ENCODE results near the gene PCNX1.

- TF ChIP-seq CTCF (tag by site-specific recombination; IDR thresholded peaks at IDR 0.05) = no peak
- no peak for TF ChIP-seq ZEB2 (tag by site-specific recombination; IDR thresholded peaks at IDR 0.05)
- TF ChIP-seq, protein P1, sequence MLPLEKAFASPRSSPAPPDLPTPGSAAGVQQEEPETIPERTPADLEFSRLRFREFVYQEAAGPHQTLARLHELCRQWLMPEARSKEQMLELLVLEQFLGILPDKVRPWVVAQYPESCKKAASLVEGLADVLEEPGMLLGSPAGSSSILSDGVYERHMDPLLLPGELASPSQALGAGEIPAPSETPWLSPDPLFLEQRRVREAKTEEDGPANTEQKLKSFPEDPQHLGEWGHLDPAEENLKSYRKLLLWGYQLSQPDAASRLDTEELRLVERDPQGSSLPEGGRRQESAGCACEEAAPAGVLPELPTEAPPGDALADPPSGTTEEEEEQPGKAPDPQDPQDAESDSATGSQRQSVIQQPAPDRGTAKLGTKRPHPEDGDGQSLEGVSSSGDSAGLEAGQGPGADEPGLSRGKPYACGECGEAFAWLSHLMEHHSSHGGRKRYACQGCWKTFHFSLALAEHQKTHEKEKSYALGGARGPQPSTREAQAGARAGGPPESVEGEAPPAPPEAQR (tag by site-specific recombination; IDR thresholded peaks at IDR 0.05) = no peak
- no peak for TF ChIP-seq GLIS1 (tag by site-specific recombination; IDR thresholded peaks at IDR 0.05)
- TF ChIP-seq, protein P2, sequence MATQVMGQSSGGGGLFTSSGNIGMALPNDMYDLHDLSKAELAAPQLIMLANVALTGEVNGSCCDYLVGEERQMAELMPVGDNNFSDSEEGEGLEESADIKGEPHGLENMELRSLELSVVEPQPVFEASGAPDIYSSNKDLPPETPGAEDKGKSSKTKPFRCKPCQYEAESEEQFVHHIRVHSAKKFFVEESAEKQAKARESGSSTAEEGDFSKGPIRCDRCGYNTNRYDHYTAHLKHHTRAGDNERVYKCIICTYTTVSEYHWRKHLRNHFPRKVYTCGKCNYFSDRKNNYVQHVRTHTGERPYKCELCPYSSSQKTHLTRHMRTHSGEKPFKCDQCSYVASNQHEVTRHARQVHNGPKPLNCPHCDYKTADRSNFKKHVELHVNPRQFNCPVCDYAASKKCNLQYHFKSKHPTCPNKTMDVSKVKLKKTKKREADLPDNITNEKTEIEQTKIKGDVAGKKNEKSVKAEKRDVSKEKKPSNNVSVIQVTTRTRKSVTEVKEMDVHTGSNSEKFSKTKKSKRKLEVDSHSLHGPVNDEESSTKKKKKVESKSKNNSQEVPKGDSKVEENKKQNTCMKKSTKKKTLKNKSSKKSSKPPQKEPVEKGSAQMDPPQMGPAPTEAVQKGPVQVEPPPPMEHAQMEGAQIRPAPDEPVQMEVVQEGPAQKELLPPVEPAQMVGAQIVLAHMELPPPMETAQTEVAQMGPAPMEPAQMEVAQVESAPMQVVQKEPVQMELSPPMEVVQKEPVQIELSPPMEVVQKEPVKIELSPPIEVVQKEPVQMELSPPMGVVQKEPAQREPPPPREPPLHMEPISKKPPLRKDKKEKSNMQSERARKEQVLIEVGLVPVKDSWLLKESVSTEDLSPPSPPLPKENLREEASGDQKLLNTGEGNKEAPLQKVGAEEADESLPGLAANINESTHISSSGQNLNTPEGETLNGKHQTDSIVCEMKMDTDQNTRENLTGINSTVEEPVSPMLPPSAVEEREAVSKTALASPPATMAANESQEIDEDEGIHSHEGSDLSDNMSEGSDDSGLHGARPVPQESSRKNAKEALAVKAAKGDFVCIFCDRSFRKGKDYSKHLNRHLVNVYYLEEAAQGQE (tag by site-specific recombination; IDR thresholded peaks at IDR 0.05) = no peak
- TF ChIP-seq, protein P3, sequence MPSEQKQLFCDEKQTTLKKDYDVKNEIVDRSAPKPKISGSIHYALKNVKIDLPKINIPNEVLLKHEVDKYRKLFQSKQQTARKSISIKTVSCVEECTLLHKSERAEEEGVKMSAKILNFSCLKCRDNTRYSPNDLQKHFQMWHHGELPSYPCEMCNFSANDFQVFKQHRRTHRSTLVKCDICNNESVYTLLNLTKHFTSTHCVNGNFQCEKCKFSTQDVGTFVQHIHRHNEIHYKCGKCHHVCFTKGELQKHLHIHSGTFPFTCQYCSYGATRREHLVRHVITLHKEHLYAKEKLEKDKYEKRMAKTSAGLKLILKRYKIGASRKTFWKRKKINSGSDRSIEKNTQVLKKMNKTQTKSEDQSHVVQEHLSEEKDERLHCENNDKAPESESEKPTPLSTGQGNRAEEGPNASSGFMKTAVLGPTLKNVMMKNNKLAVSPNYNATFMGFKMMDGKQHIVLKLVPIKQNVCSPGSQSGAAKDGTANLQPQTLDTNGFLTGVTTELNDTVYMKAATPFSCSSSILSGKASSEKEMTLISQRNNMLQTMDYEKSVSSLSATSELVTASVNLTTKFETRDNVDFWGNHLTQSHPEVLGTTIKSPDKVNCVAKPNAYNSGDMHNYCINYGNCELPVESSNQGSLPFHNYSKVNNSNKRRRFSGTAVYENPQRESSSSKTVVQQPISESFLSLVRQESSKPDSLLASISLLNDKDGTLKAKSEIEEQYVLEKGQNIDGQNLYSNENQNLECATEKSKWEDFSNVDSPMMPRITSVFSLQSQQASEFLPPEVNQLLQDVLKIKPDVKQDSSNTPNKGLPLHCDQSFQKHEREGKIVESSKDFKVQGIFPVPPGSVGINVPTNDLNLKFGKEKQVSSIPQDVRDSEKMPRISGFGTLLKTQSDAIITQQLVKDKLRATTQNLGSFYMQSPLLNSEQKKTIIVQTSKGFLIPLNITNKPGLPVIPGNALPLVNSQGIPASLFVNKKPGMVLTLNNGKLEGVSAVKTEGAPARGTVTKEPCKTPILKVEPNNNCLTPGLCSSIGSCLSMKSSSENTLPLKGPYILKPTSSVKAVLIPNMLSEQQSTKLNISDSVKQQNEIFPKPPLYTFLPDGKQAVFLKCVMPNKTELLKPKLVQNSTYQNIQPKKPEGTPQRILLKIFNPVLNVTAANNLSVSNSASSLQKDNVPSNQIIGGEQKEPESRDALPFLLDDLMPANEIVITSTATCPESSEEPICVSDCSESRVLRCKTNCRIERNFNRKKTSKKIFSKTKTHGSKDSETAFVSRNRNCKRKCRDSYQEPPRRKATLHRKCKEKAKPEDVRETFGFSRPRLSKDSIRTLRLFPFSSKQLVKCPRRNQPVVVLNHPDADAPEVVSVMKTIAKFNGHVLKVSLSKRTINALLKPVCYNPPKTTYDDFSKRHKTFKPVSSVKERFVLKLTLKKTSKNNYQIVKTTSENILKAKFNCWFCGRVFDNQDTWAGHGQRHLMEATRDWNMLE (tag by site-specific recombination; conservative IDR thresholded peaks at IDR 0.05; ENCODE audit: low read depth) = no peak
- no peak for TF ChIP-seq ZNF768 (tag by site-specific recombination; IDR thresholded peaks at IDR 0.05)
- no peak for TF ChIP-seq ZBTB1 (tag by site-specific recombination; IDR thresholded peaks at IDR 0.05)
- TF ChIP-seq ZNF341 (tag by site-specific recombination; IDR thresholded peaks at IDR 0.05; ENCODE audit: low read depth) = no peak
- TF ChIP-seq RBAK (tag by site-specific recombination; IDR thresholded peaks at IDR 0.05) = no peak
- TF ChIP-seq ZNF274 (IDR thresholded peaks at IDR 0.05; ENCODE audit: low read length) = no peak
- TF ChIP-seq ZNF274 (tag by site-specific recombination; IDR thresholded peaks at IDR 0.05; ENCODE audit: borderline replicate concordance) = no peak
- no peak for TF ChIP-seq ZNF311 (tag by site-specific recombination; IDR thresholded peaks at IDR 0.05; ENCODE audit: borderline replicate concordance)
- TF ChIP-seq ZNF133 (tag by site-specific recombination; IDR thresholded peaks at IDR 0.05) = no peak
- no peak for TF ChIP-seq ZNF514 (tag by site-specific recombination; IDR thresholded peaks at IDR 0.05)
Measured at GRCh38 chr14:71116568-71117122, 209.4 kb downstream of the PCNX1 start.

All from HEK293 (cell line).